Measurements from ENCODE around the gene COL25A1.

- TF ChIP-seq CTCF (IDR thresholded peaks at IDR 0.05; ENCODE audit: low read depth, low read length): no peak
- no peak for TF ChIP-seq MAX (IDR thresholded peaks at IDR 0.05; ENCODE audit: low read depth, low read length)
- TF ChIP-seq POLR2A (IDR thresholded peaks at IDR 0.05; ENCODE audit: extremely low read depth, insufficient read length): no peak
- no peak for TF ChIP-seq MYC (IDR thresholded peaks at IDR 0.05; ENCODE audit: low read depth, low read length)
These were observed 319.9 kb downstream of the COL25A1 start for GRCh38 chr4:108982402-108983185.

Measured in NB4 (cell line).